ENCODE data around the gene SAMD4A. TPM values are rescaled to one million over a fixed set of nuclear protein-coding genes. Genes with fewer than 3 reads are reported as not detected.

SAMD4A gene
- total RNA-seq, 1 experiment from 2014 or later = 9.6 TPM

GRCh38 chr14:54691525-54692283 is 124.8 kb downstream of the SAMD4A start:
- Histone ChIP-seq H2AFZ (ENCODE audit: low read length) (no peak overlapping the region), H3K4me1 (ENCODE audit: insufficient read depth, low read length) (no peaks in the 10 kb centered on the region), H3K4me2 (ENCODE audit: insufficient read depth, insufficient read length, low read length) (no peak overlapping the region), H3K56ac (ENCODE audit: insufficient read length, low read depth, low read length) (no peak overlapping the region), H2BK20ac (ENCODE audit: low read depth, low read length, poor library complexity, severe bottlenecking) (no peak overlapping the region), H3K9me3 (ENCODE audit: control insufficient read depth, low read depth, low read length) (no peaks in the 10 kb centered on the region), H3K18ac (ENCODE audit: insufficient read length, low read depth, low read length) (no peak overlapping the region), H2BK15ac (ENCODE audit: low read depth, low read length) (no peak overlapping the region), H3T11ph (ENCODE audit: low read length) (no peak overlapping the region), H4K91ac (ENCODE audit: insufficient read length, low read depth, low read length) (no peak overlapping the region), H3K79me2 (ENCODE audit: insufficient read depth, low read length) (no peaks in the 10 kb centered on the region), H2BK12ac (ENCODE audit: insufficient read length, low read depth, low read length) (no peak overlapping the region), H3K14ac (ENCODE audit: insufficient read depth, low read length) (no peak overlapping the region), H2BK5ac (ENCODE audit: insufficient read length, low read length) (no peak overlapping the region), H4K5ac (ENCODE audit: insufficient read length, low read depth, low read length) (no peak overlapping the region), H3K27ac (ENCODE audit: insufficient read length, low read depth, low read length) (no peak overlapping the region), H3K9ac (ENCODE audit: extremely low read depth, insufficient read length, low read length) (no peak overlapping the region), H3K23me2 (ENCODE audit: insufficient read length, low read depth, low read length, poor library complexity, severe bottlenecking) (no peaks in the 10 kb centered on the region), H3K27me3 (ENCODE audit: insufficient read depth, low read length) (no peaks in the 10 kb centered on the region), H2AK5ac (ENCODE audit: insufficient read length, low read length) (no peak overlapping the region), H4K8ac (replicated peaks; ENCODE audit: insufficient read length, low read depth, low read length) (no peak overlapping the region), H3K23ac (ENCODE audit: insufficient read length, low read depth, low read length) (no peak overlapping the region), H4K20me1 (ENCODE audit: control insufficient read depth, insufficient read depth, insufficient read length) (peaks cover 3% of the 10 kb centered on the region), H3K4ac (ENCODE audit: low read depth, low read length) (no peak overlapping the region), H2BK120ac (ENCODE audit: low read depth, low read length, poor library complexity, severe bottlenecking) (no peak overlapping the region), H3K79me1 (ENCODE audit: insufficient read depth, low read depth, low read length, poor library complexity, severe bottlenecking) (no peaks in the 10 kb centered on the region)
- Mint-ChIP-seq H3K36me3 (ENCODE audit: insufficient read depth in 1 of 3, low read depth in 3 of 3) (no peaks in the 10 kb centered on the region), H3K4me1 (peaks cover 4 to 8% of the 10 kb centered on the region in 2 experiments; a peak in 3 of 4 replicates), H3K27me3 (ENCODE audit: low read depth) (no peaks in the 10 kb centered on the region), H3K4me3 (no peak overlapping the region), H3K27ac (no peak overlapping the region), H3K9me3 (no peaks in the 10 kb centered on the region)
- DNase-seq = peak; percentile 80
- WGBS (ENCODE audit: extremely low coverage, insufficient read length, low lambda C conversion rate) = no CpG with 5 or more reads among the region's 5 CpGs
- TF ChIP-seq CTCF (conservative IDR thresholded peaks at IDR 0.05) = peak; percentile 93
